MM.1S (cell line): ENCODE data around the gene KRTAP10-1.
"Not testable (repeated sequence)": the region's sequence is repeated elsewhere in the genome, so short reads cannot be mapped to it uniquely, and the experiment has no call there.

Source experiments
- DNase-seq: peaks from one replicate; pipeline ENCODE4 v3.0.0-alpha.2; 2015
- H2AFZ ChIP-seq: fragments of 300-600 bp; sonication (generic); 2 replicates; pipeline ENCODE4 v1.6.0; 2016; ENCODE audit warnings: antibody characterized with exemption, low read length
- H3F3A ChIP-seq: fragments of 300-600 bp; sonication (generic); 2 replicates; pipeline ENCODE4 v1.6.1; 2016; ENCODE audit warnings: mild to moderate bottlenecking, antibody characterized with exemption, low read length, moderate library complexity, mixed read lengths; ENCODE audit not compliant: insufficient read depth
- H3K27ac ChIP-seq: fragments of 300-600 bp; sonication (generic); 2 replicates; pipeline ENCODE4 v1.5.1; 2016; ENCODE audit warnings: mild to moderate bottlenecking, low read length
- H3K27me3 ChIP-seq: fragments of 300-600 bp; sonication (generic); replicated peaks from 2 replicates; pipeline ENCODE4 v1.6.0; 2016; ENCODE audit warnings: low read length; ENCODE audit not compliant: insufficient read depth
- H3K36me3 ChIP-seq: fragments of 300-600 bp; sonication (generic); replicated peaks from 2 replicates; pipeline ENCODE4 v1.6.1; 2016; ENCODE audit warnings: mild to moderate bottlenecking, low read length, mixed read lengths; ENCODE audit not compliant: insufficient read depth
- H3K4me1 ChIP-seq: fragments of 300-600 bp; sonication (generic); 2 replicates; pipeline ENCODE4 v1.6.1; 2016; ENCODE audit warnings: low read length, mixed read lengths
- H3K4me2 ChIP-seq: fragments of 300-600 bp; sonication (generic); 2 replicates; pipeline ENCODE4 v1.6.0; 2016; ENCODE audit warnings: low read depth, low read length
- H3K4me3 ChIP-seq: fragments of 300-600 bp; sonication (generic); 2 replicates; pipeline ENCODE4 v1.5.1; 2016; ENCODE audit warnings: low read length, mixed read lengths
- H3K79me2 ChIP-seq: fragments of 300-600 bp; sonication (generic); 2 replicates; pipeline ENCODE4 v1.6.1; 2016; ENCODE audit warnings: mixed run types, low read length, mixed read lengths
- H3K9ac ChIP-seq: fragments of 300-600 bp; sonication (generic); 2 replicates; pipeline ENCODE4 v1.6.1; 2016; ENCODE audit warnings: low read length, mixed read lengths
- H3K9me2 ChIP-seq: fragments of 300-600 bp; sonication (generic); replicated peaks from 2 replicates; pipeline ENCODE4 v1.6.1; 2016; ENCODE audit warnings: mild to moderate bottlenecking, low read length, mixed read lengths; ENCODE audit not compliant: insufficient read depth
- H3K9me3 ChIP-seq: fragments of 300-600 bp; sonication (generic); replicated peaks from 2 replicates; pipeline ENCODE4 v1.6.1; 2016; ENCODE audit warnings: mild to moderate bottlenecking, low read length, mixed read lengths; ENCODE audit not compliant: insufficient read depth
- H4K20me1 ChIP-seq: fragments of 300-600 bp; sonication (generic); 2 replicates; pipeline ENCODE4 v1.6.1; 2016; ENCODE audit warnings: mild to moderate bottlenecking, low read length, moderate library complexity, mixed read lengths; ENCODE audit not compliant: insufficient read depth
- EZH2 ChIP-seq: fragments of 300-600 bp; sonication (generic); optimal IDR thresholded peaks from 2 replicates; pipeline ENCODE3; 2017; ENCODE audit warnings: low read depth, mild to moderate bottlenecking, antibody characterized with exemption, low read length, mixed read lengths
- EZH2phosphoT487 ChIP-seq: fragments of 300-600 bp; sonication (generic); IDR thresholded peaks from 2 replicates; pipeline ENCODE4 v1.6.1; 2018; ENCODE audit warnings: antibody characterized with exemption, low read length
- TF ChIP-seq, protein P1 (sequence below): fragments of 300-600 bp; sonication (generic); IDR thresholded peaks from 2 replicates; pipeline ENCODE4 v1.5.1; 2016; ENCODE audit warnings: antibody characterized with exemption, low read length, mixed read lengths

KRTAP10-1 gene

DNA sequence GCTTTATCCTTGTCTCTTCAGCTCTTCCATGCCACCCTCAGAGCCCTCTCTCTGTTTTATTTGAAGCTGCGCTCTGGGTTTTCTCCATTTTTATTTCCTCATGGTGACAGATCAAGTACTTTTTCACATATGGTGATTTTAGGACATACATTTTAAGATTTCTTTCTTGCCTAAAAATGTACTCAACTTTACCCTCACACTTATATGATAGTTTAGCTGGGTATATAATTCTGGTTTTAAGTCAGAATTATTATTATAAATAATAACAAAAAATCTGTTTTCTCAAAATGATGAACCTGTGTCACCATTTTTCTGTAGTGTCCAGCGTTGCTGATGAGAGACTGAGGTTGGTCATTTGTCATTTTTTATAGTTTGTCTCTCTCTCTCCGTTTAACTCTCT lies 41.2 kb upstream of the KRTAP10-1 start:
- Histone ChIP-seq H3F3A (no peaks in the 10 kb centered on the region), H3K4me3 (no peak overlapping the region)

DNA sequence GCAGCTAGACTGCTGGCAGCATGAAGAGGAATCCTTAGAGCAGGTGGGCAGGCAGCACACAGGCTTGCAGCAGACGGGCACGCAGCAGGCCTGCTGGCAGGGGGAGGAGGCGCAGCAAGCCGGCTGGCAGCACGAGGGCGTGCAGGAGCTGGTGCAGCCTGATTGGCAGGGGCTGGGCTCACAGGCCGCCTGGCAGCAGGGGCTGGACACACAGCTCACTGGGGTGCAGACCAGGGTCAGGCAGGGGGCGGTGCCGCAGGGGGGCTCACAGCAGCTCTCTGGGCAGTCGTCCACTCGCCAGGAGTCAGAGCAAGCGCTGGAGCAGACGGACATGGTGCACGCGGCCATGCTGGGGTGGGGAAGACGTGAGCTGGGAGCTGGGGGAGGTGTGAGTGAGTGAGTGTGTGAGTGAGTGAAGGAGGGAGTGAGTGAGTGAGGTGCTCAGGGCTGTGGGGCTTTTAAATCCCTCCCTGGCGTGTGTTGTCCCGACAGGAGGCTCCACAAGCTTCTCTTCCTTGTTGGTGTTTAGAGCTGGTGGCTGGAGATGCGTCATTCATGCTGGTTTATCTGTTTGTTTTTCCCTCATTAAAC lies 40.3 kb upstream of the KRTAP10-1 start, which contains the start of gene KRTAP10-5:
TSS of gene KRTAP10-5 (minus strand) at position 374 of the 591 bp plus-strand sequence. CDS start at position 348, 26 bp downstream.
- not testable (repeated sequence) for DNase-seq, H3K9me3 ChIP-seq, H3K36me3 ChIP-seq, H3K27ac ChIP-seq, H3K4me2 ChIP-seq, H3F3A ChIP-seq, H4K20me1 ChIP-seq, H3K79me2 ChIP-seq, H3K4me3 ChIP-seq, H3K9ac ChIP-seq, H3K9me2 ChIP-seq, H3K4me1 ChIP-seq, H2AFZ ChIP-seq
- H3K27me3 ChIP-seq: peaks cover 100% of the 10 kb centered on the region

More for the DNA sequence above, 41.2 kb upstream of the KRTAP10-1 start:
- Histone ChIP-seq H3K9me2 (no peaks in the 10 kb centered on the region), H3K9ac (no peak overlapping the region), H3K36me3 (no peaks in the 10 kb centered on the region), H3K27ac (no peak overlapping the region), H3K27me3 (peaks cover 100% of the 10 kb centered on the region), H3K4me1 (no peaks in the 10 kb centered on the region), H2AFZ (no peak overlapping the region), H4K20me1 (no peaks in the 10 kb centered on the region), H3K79me2 (no peaks in the 10 kb centered on the region), H3K4me2 (no peak overlapping the region), H3K9me3 (no peaks in the 10 kb centered on the region)
- DNase-seq: no peak
- TF ChIP-seq, protein P1, sequence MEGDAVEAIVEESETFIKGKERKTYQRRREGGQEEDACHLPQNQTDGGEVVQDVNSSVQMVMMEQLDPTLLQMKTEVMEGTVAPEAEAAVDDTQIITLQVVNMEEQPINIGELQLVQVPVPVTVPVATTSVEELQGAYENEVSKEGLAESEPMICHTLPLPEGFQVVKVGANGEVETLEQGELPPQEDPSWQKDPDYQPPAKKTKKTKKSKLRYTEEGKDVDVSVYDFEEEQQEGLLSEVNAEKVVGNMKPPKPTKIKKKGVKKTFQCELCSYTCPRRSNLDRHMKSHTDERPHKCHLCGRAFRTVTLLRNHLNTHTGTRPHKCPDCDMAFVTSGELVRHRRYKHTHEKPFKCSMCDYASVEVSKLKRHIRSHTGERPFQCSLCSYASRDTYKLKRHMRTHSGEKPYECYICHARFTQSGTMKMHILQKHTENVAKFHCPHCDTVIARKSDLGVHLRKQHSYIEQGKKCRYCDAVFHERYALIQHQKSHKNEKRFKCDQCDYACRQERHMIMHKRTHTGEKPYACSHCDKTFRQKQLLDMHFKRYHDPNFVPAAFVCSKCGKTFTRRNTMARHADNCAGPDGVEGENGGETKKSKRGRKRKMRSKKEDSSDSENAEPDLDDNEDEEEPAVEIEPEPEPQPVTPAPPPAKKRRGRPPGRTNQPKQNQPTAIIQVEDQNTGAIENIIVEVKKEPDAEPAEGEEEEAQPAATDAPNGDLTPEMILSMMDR: no peak
- TF ChIP-seq EZH2: no peak
- TF ChIP-seq EZH2phosphoT487: no peak

DNA sequence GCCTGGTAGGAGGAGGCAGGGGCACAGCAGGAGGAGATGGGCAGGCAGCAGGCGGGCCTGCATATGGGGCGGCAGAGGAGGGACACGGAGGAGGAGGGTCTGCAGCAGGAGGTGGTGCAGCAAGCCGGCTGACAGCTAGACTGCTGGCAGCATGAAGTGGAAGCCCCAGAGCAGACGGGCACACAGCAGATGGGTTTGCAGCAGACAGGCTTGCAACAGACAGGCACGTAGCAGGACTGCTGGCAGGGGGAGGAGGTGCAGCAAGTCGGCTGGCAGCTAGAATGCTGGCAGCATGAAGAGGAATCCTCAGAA lies 39.8 kb upstream of the KRTAP10-1 start:
- Histone ChIP-seq H3K27me3 (peaks cover 100% of the 10 kb centered on the region), H3K4me2 (no peak overlapping the region), H3K36me3 (no peaks in the 10 kb centered on the region), H3K79me2 (no peaks in the 10 kb centered on the region), H2AFZ (no peak overlapping the region), H3K4me3 (no peak overlapping the region), H3K4me1 (no peaks in the 10 kb centered on the region), H3F3A (no peaks in the 10 kb centered on the region), H4K20me1 (no peaks in the 10 kb centered on the region), H3K9me3 (no peaks in the 10 kb centered on the region), H3K27ac (no peak overlapping the region), H3K9me2 (no peaks in the 10 kb centered on the region), H3K9ac (no peak overlapping the region)
- TF ChIP-seq EZH2phosphoT487 (no peak), EZH2 (no peak)
- TF ChIP-seq, protein P1: no peak
- DNase-seq: no peak

DNA sequence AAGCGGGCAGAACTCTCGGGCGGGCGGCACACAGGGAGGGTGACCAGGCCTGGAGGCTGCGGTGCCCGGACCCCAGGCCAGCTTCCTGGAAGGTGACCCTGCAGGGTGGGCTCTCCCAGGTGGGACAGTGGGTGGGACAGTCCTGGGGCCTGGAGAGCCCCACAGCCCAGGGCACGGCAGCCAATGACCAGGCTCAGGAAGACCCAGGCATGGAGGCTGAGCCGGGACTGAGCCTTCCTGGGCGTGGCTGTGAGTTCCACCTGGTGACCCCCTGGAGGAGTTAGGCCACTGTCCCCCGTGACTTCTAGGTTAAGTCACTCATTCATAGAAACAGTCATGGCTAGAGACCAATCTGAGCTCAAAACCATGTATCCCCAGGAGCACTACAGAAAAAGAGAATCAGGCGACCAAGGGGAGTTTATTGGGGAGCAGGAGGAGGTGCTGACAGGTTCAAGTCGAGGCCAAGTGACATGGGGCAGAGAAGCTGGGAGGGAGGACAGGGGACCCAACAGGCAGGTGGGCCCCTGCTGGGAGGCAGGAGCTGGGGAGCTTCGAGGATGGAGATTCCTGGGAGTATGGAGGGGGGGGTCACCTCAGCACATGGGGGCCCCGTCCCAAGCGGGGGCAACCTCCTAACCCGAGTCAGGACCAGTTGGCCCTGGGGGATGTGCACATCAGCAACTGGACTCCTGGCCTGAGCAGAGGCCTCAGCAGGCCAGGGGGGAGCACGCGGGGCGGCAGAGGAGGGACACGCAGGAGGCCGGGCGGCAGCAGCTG lies 39.2 kb upstream of the KRTAP10-1 start:
- Histone ChIP-seq H3F3A (no peaks in the 10 kb centered on the region), H3K9me2 (no peaks in the 10 kb centered on the region), H3K79me2 (no peaks in the 10 kb centered on the region), H3K4me2 (no peak overlapping the region), H2AFZ (no peak overlapping the region), H4K20me1 (no peaks in the 10 kb centered on the region), H3K9me3 (no peaks in the 10 kb centered on the region), H3K4me3 (no peak overlapping the region), H3K9ac (no peak overlapping the region), H3K27ac (no peak overlapping the region), H3K36me3 (no peaks in the 10 kb centered on the region), H3K4me1 (no peaks in the 10 kb centered on the region), H3K27me3 (peaks cover 100% of the 10 kb centered on the region)
- DNase-seq: no peak
- TF ChIP-seq, protein P1: no peak
- TF ChIP-seq EZH2 (no peak), EZH2phosphoT487 (no peak)
